ENCODE results near the gene TIMP4.

TIMP4 gene

DNA sequence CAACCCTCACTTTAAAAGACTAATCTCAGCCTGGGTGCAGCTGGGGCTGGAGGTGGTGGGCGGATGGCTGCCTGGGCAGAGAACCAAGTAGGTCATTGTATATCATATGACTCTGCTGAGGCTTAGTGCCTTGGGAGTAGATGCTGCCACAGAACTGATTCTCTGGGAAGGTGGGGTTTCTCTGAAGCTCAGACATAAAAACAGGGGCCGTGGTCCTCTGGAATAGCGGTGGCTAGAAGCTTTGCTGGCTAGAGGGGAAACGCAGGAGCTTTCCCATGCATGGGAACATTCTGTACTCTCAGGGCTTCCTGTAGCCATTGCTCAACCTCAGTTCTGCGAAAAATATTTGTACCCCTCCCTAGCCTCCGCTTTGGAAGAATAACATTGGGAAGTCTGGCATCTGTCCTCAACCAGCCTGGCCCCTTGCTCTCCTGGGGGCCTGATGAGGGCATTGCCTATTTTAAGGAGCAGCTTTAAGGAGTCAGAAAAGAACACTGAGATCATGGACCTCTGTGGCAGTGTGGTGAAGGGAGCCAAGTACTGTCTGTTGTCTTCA lies 14.7 kb downstream of the TIMP4 start:
- DNase-seq, result no peak

DNA sequence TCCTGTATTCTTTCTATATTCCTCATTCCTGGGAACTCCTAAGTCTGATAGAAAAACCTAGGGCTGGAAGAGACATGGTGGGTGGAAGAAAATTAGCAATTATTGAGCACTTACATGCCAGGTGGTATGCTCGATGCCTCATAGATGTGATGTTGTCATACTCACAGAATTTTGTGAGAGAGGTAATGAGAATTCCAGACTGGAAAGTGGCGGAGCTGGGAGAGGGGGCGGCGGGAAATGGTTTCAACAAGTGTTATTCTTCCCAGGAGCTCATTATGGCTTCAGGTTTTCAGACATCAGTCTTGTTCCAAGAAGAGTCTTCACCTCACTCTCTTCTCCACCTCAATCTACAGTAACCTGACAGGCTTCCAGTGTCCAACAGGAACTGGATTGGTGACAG lies 16.2 kb downstream of the TIMP4 start:
- DNase-seq, result no peak

DNA sequence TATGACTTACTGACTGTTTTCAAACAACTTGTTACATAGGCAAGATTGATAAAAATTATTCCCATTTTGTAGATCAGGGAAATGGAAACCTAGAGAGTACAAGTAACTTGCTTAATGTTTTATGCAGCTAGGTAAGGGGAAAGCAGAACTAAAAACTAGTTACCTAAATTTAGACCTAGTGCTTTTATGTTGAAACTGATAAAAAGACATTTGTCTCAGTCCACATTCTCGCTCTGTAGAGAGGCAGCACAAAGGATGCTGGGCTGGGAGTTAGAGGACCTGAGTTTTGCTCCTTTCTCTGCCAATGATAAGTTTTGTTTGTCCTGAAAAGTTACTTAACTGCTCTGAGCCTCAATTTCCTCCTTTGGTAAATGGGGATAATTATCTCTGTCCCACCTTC lies 17.4 kb downstream of the TIMP4 start:
- DNase-seq, result no peak

DNA sequence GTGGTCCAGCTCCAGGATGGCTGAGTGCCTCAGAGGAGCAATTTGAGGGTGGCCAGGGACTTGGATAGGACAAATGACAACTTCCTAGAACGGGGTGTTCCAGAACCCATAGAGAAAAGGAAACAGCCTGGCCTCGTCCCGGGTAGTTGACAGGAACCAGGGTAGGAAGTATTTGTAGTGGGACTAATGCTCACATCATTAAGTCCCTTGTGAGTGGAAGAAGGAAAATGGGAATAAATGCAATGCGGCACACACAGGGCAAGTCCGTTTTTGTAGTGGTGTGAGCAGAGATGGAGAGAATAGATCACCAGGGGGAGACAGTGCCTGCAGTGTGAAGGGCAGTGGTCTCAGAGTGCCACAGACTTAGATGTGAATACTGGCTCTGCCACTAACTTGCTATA lies 19.6 kb downstream of the TIMP4 start:
- DNase-seq, result no peak

DNA sequence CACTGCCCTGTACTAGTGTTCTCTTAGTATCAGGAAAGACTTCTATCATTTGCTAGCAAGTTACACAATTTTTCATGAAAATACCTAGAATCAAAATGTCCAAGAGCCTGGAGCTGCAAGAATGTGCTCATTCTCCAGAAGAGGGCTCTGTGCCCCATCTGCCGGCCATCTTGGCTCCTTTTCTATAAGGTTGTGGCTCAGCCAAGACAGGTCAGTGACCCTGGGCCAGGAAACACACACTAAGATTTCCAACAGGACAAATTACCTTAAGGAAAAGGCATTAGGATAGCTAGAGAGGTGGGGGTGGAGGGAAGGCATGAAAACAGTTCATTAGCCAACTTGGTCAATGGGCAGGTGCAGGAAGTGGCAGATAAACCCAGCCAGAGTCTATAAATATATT lies 20.7 kb downstream of the TIMP4 start:
- no peak for DNase-seq

GRCh38 chr3:12136371-12136770 lies 22.3 kb downstream of the TIMP4 start:
- no peak for DNase-seq

GRCh38 chr3:12135029-12135657 lies 23.6 kb downstream of the TIMP4 start:
- no peak for DNase-seq

DNA sequence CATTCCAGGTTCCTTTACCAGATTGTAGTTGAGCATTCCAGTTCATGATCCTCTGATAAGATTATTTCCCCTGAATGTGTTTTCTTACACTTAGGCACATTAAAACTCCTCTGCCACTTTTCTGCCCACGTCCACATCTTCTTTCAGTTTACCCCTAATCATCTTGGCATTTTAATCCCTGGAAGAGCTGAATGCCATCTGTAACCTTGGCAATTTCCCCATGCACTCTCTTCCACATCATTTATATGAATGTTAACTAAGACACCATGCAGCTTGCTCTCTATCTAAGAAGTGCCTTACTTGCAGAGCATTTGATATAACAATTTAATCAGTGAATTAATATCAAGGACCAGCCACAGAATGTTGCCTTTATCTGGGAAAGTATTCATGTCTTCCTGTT lies 25.8 kb downstream of the TIMP4 start:
- no peak for DNase-seq

- DNase-seq, result no peak
Observed at GRCh38 chr3:12131351-12132090, 27.2 kb downstream of the TIMP4 start.

DNA sequence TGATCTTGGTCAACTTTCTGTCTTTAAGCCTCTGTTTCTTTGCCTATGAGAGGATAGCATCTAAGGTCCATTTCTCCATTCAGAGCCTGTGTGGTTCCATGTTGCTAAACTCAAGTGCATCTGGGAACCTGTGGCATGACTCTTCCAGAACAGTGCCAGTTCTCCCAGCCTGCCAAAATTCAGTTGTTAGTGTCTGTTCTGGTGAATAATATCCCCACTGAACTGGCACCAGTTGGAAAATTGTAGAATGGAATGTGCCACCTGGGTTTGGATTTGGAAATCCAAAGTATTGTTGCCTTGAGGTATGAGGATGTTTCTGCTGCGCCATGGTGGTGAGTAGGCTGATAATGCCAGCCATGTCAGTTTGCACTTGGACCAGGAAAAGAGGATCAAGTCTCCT lies 31.3 kb downstream of the TIMP4 start:
- DNase-seq, result no peak

GRCh38 chr3:12125772-12126171 lies 32.9 kb downstream of the TIMP4 start:
- DNase-seq, result no peak

- DNase-seq, result no peak
Observed at GRCh38 chr3:12121466-12121865, 37.2 kb downstream of the TIMP4 start.

DNA sequence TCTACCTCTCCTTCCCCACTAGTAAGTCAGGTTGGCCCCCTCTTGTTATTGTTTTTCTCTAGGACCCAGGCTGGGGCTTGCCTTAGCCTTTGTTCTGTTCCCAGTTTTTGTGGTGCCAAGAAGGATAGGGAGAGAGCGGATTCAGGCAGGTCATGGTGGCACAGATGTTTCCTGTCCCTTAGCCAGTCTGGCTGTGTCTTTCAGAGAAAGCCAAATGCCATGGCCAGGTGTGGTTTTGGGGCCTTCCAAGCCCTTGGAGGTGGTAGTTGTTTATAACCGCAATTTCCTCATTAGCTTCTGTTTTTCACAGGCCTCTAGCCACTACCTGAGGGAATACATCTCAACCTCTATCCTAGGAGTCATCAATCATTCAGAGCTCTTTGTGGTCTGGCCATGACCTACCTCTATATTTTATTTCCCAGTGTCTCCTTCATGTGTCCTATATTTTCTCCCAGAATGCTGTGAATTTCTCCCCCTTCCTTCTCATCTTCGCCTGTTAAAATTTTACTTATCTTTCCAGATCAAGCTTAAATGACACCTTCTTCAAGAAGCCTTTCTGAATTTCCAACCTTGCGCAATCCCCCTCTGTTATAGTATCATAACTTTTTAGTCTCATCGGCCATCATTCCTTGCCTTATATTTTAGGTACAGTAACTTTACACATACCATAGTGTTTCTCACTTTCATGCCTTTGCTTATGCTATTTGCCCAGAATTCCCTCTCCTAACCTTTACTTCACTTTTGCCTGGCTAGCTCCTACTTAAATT lies 38.2 kb downstream of the TIMP4 start:
- DNase-seq, result no peak

- DNase-seq, result no peak
Observed at GRCh38 chr3:12117473-12117872, 41.2 kb downstream of the TIMP4 start.

DNA sequence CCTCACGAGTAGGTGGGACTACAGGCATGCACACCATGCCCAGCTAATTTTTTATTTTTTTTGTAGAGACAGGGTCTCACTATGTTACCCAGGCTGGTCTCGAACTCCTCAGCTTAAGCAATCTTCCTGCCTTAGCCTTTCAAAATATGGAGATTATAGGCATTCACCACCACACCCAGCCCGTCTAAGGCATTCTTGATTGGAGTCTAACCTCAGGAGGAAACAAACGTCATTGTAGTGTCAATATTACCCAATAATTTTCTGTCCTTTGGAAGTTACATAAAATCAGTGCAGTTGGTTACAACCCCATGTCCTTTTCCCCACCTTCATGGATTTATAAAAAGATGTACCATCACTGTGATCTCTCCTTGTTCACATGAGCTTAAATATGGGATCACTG lies 41.8 kb downstream of the TIMP4 start:
- no peak for DNase-seq

GRCh38 chr3:12115849-12116248 lies 42.9 kb downstream of the TIMP4 start:
- no peak for DNase-seq

DNA sequence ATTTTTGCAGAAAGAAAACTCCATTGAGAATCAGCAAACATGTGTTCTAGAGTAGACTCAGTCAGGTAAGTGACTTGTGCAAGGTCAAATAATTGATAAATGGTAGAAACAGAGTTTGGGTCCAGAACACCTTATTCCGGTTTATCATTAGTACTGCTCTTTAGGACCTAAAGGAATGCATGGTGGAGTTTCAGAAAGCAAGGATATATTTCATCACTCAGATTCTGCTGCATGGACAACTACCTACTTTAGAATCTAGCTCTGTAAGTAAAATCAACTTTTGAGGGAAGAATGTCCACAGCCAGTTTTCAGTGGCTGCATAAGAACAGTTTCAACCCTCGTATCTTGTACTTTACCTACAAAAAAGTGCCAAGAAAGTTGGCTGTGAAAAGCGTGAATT lies 43.6 kb downstream of the TIMP4 start:
- no peak for DNase-seq

- no peak for DNase-seq
Observed at GRCh38 chr3:12114251-12114650, 44.5 kb downstream of the TIMP4 start.

DNA sequence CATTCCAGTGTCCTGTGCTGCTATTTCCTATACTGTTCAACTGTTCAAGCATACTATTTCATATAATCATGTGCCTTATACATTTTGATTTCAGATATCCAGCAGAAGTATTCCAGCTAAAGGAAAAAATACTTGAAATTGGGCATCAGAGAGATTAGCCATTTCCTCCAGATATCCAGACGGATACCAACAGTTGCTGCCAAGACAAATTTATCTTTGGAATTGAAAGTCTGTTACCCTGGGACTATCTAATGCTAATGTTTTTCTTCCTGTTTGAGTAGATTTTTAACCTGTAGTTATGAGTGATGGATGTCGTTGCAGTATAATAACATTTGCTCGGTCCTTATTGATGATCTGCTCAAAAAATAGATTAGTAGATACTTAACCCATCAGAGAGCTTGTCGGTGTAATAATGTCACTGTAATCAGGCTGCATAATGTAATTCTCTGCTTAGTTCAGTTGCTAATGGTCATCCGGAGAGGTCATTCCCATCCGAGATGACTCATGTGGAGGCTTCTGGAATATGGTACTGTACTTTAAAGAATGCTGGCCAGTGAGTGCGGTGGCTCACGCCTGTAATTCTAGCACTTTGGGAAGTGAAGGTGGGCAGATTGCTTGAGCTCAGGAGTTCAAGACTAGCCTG lies 51.5 kb downstream of the TIMP4 start:
- DNase-seq, result no peak

Data from DMS79 (cell line).